Coronary artery (tissue), 2 donors: ENCODE results near the gene IDH3G.
"Not testable (repeated sequence)": the region's sequence is repeated elsewhere in the genome, so short reads cannot be mapped to it uniquely, and the experiment has no call there.

Experiments
- DNase-seq: peaks from one replicate; pipeline ENCODE4 v3.0.0-alpha.2; 2017; ENCODE audit warnings: low spot score
- H3K27ac ChIP-seq, 2 donors: fragments of 200-600 bp; sonication (generic); one replicate each; pipeline ENCODE4 v1.5.1; 2016 to 2019
- H3K4me3 ChIP-seq: fragments of 200-600 bp; sonication (generic); 2 replicates; pipeline ENCODE4 v1.5.1; 2016; ENCODE audit warnings: mild to moderate bottlenecking, moderate library complexity
- CTCF ChIP-seq: fragments of 200-600 bp; sonication (generic); IDR thresholded peaks from one replicate; pipeline ENCODE4 v1.5.1; 2019; ENCODE audit warnings: antibody characterized with exemption

The IDH3G gene

GRCh38 chrX:153821066-153821465 lies 26.9 kb upstream of the IDH3G start:
- TF ChIP-seq CTCF: no peak
- no peak overlapping the region for H3K27ac ChIP-seq
- no peak for DNase-seq
- H3K4me3 ChIP-seq: no peak overlapping the region

- no peak for DNase-seq
- Histone ChIP-seq H3K27ac (no peak overlapping the region), H3K4me3 (no peak overlapping the region)
- no peak for TF ChIP-seq CTCF
Measured at GRCh38 chrX:153820601-153821000, 26.4 kb upstream of the IDH3G start.

- no peak for TF ChIP-seq CTCF
- DNase-seq: no peak
- H3K27ac ChIP-seq: no peak overlapping the region
- peak overlapping the region; percentile 68 for H3K4me3 ChIP-seq
Measured at GRCh38 chrX:153819384-153820040, 25.3 kb upstream of the IDH3G start.

- TF ChIP-seq CTCF: no peak
- Histone ChIP-seq H3K4me3 (peak overlapping the region; percentile 68), H3K27ac (no peak overlapping the region)
- DNase-seq: peak; percentile 70
Measured at GRCh38 chrX:153818571-153819383, 24.6 kb upstream of the IDH3G start.

- not testable (repeated sequence) for H3K27ac ChIP-seq, DNase-seq, H3K4me3 ChIP-seq
Measured at GRCh38 chrX:153818064-153818463, 23.9 kb upstream of the IDH3G start.

GRCh38 chrX:153816831-153817690 lies 22.9 kb upstream of the IDH3G start:
- TF ChIP-seq CTCF: no peak
- DNase-seq: no peak
- no peak overlapping the region for H3K4me3 ChIP-seq
- H3K27ac ChIP-seq: no peak overlapping the region

GRCh38 chrX:153814591-153815315 lies 20.6 kb upstream of the IDH3G start:
- TF ChIP-seq CTCF: no peak
- H3K4me3 ChIP-seq: no peak overlapping the region
- DNase-seq: no peak
- H3K27ac ChIP-seq: no peak overlapping the region
